K562 (cell line): ENCODE data around the gene NAA10. TPM values are rescaled to one million over a fixed set of nuclear protein-coding genes. Genes with fewer than 3 reads are reported as not detected.
A peak's percentile ranks its signal among the peaks of the same experiment; 100 is the strongest.

ENCODE experiments used
- CTCFL ChIP-seq: IDR thresholded peaks from 2 replicates; pipeline ENCODE4 v1.6.1; 2011; ENCODE audit warnings: borderline replicate concordance, low read depth, mild to moderate bottlenecking, moderate library complexity, low read length; ENCODE audit not compliant: insufficient read depth, poor library complexity, severe bottlenecking
- PHF20 ChIP-seq: fragments of 450-650 bp; IDR thresholded peaks from 2 replicates; pipeline ENCODE4 v1.6.1; 2018; ENCODE audit not compliant: partially characterized antibody
- THRA ChIP-seq: fragments of 450-650 bp; IDR thresholded peaks from 2 replicates; pipeline ENCODE4 v1.6.1; 2017; ENCODE audit warnings: mild to moderate bottlenecking, moderate library complexity
- ZNF639 ChIP-seq, 2 experiments: fragments of 200-800 bp in 1 of 2; sonication (Bioruptor generic) in 1 of 2; sonication (generic) in 1 of 2; formaldehyde crosslinking in 1 of 2; IDR thresholded peaks in 1 of 2; conservative IDR thresholded peaks in 1 of 2; 2 replicates each; pipeline versions ENCODE4 v1.5.0 to v1.6.1; 2016 to 2020; ENCODE audit warnings: missing compliant biosample characterization in 1 of 2, missing genetic modification characterization in 1 of 2, missing genetic modification reagents in 1 of 2
- ZNF668 ChIP-seq: fragments of 250-450 bp; sonication (Bioruptor Pico); IDR thresholded peaks from 2 replicates; pipeline ENCODE4 v1.8.0; 2022; ENCODE audit warnings: mild to moderate bottlenecking, inconsistent platforms
- polyA plus RNA-seq, 8 experiments: library from polyadenylated mRNA; depleted of rRNA in 4 of 8; stranded (reverse) in 5 of 8; unstranded in 3 of 8; fragments of >200 nt; fragmentation: Nextera tagmentation in 2 of 8; fragmentation: Illumina TruSeq in 1 of 8; extraction: Ambion mirVana in 2 of 8; extraction: Trizol in 1 of 8; gene quantifications; 2 replicates each; pipeline versions ENCODE4 v1.2.1 to v1.2.3, GENCODE V29; 2011 to 2014; ENCODE audit warnings: inconsistent platforms in 1 of 8, missing spikeins in 1 of 8
- total RNA-seq, 7 experiments: library from RNA; depleted of rRNA in 6 of 7; stranded (reverse); fragments of >200 nt in 6 of 7; fragmentation: Illumina TruSeq in 2 of 7; extraction: Trizol in 2 of 7; gene quantifications; 2 replicates each; pipeline versions ENCODE4 v1.2.1 to v1.2.3, GENCODE V29; 2011 to 2021; ENCODE audit warnings: low replicate concordance in 1 of 7
- TF ChIP-seq, protein P1 (sequence below): fragments of 250-450 bp; sonication (Bioruptor Pico); IDR thresholded peaks from 2 replicates; pipeline ENCODE4 v1.9.0; 2021; ENCODE audit warnings: mild to moderate bottlenecking

NAA10 gene
- total and polyA plus RNA-seq, 9 of the 15 experiments (the other 6 are each of a cell fraction or from before 2014, with no cell fraction given) = 11.1 to 250 (median 134) TPM

DNA sequence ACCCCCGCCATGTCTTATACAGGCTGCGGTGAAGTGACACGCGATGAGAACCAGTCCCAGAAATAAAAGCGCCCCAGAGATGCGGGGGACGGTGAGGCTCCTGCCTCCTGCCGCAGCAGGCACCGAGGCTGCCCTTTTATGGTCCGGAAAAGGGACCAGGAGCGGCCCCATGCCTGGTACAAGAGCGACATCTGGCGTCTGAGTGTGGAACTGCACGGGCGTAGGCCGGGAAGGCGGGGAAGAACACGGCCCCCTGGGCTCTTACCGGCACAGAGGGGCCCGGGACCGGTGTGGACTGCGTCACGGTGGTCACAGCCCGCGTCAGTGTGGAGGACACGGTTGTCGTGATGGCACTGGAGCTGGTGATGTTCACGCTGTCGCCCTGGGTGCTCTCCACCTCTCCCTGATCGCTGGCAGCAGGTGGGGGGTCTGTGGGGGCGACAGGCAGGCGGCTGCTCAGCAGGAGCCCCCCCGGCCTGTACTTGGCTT lies 18.5 kb upstream of the NAA10 start (continued):
- TF ChIP-seq PHF20 (no peak), THRA (no peak), CTCFL (peak; percentile 90), ZNF639 (CRISPR knock-in tag; conservative IDR thresholded peaks at IDR 0.05 in 1 of 2, IDR thresholded peaks at IDR 0.05 in 1 of 2) (0 out of 4 replicates have a peak, but pooled peaks of 1 of the 2 experiments have one; percentile 39), ZNF668 (CRISPR knock-in tag) (no peak)
- TF ChIP-seq, protein P1, sequence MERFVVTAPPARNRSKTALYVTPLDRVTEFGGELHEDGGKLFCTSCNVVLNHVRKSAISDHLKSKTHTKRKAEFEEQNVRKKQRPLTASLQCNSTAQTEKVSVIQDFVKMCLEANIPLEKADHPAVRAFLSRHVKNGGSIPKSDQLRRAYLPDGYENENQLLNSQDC (CRISPR knock-in tag) = no peak
